SH-SY5Y (cell line): ENCODE data around the gene ACE.

Experiments used
- GATA2 ChIP-seq: IDR thresholded peaks from 2 replicates; pipeline ENCODE4 v1.6.1; 2011; ENCODE audit warnings: mild to moderate bottlenecking, low read depth, low read length
- GATA3 ChIP-seq: IDR thresholded peaks from 2 replicates; pipeline ENCODE4 v1.6.1; 2011; ENCODE audit warnings: low read depth, mild to moderate bottlenecking, low read length, moderate library complexity

DNA sequence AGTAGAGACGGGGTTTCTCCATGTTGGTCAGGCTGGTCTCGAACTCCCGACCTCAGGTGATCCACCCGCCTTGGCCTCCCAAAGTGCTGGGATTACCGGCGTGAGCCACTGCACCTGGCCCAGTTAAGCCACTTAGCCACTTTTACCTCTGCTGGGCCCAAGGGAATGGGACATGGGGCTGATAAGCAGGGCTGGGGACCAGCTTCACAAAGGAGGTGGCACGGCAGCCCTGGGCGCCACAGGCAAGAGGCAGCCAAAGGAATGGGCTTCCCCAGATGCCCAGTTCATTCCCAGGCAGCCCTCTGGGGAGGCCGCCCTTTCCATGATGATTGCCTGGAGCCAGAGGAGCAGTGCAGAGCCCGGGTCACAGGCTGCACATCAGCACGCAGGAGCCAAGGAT is 25.7 kb upstream of the ACE start:
- TF ChIP-seq GATA2 (no peak), GATA3 (no peak)
